ENCODE data around the gene MAN2B1.

DNA sequence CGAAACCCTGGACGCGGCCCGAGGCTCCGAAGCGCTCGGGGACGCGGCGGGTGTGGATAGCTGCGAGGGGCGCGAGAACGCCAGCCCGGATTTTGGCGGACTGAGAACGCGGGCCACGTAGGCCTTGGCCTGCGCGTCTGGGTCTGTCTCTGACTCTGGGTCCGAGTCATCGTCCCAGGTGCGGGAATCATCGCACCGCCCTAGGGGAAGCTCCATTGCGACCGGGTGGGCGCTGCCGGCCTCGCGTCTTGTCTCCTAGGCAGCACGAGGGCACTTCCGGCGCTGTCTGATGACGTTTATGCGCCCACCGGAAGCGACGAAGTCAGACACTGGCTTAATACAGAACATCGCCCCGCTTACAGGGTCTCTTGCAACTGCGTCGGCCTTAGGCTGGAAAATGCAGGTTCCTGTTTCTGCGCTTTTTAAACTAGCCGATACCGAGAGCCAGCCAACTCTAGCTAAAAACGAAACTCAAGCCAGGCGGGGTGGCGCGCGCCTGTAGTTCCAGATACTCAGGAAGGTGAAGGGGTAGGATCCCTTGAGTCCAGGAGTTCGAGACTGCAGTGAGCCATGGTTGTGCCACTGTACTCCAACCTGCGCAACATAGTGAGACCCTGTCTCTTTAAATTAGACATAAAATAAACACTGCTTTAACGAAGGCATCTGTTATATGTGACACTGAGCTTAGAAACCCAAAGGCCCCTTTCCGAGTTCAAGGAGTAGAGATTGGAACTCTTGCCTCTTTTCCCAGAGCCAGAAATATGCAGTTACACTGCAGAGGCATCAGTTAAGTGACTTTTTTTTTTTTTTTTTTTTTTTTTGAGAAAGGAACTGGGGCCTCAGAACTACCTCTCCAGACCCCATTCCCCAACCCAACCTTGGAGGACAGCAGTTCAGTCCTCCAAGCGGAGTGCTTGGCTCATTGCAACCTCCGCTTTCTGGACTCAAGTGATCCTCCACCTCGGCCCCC lies 30.1 kb upstream of the MAN2B1 start, which contains the start of gene FBXW9:
- TF ChIP-seq FOXM1 (IDR thresholded peaks at IDR 0.05; ENCODE audit: borderline replicate concordance), result no peak
- TF ChIP-seq SP1 (IDR thresholded peaks at IDR 0.05), result no peak
- TF ChIP-seq TARDBP (IDR thresholded peaks at IDR 0.05), result no peak
- TF ChIP-seq LEF1 (IDR thresholded peaks at IDR 0.05; ENCODE audit: borderline replicate concordance), result no peak
- no peak for TF ChIP-seq FOXK2 (IDR thresholded peaks at IDR 0.05)
- no peak for TF ChIP-seq BHLHE40 (IDR thresholded peaks at IDR 0.05; ENCODE audit: borderline replicate concordance)
- TF ChIP-seq HDGF (IDR thresholded peaks at IDR 0.05; ENCODE audit: borderline replicate concordance), result no peak
- TF ChIP-seq FOXA1 (IDR thresholded peaks at IDR 0.05), result no peak
- TF ChIP-seq, protein P1, sequence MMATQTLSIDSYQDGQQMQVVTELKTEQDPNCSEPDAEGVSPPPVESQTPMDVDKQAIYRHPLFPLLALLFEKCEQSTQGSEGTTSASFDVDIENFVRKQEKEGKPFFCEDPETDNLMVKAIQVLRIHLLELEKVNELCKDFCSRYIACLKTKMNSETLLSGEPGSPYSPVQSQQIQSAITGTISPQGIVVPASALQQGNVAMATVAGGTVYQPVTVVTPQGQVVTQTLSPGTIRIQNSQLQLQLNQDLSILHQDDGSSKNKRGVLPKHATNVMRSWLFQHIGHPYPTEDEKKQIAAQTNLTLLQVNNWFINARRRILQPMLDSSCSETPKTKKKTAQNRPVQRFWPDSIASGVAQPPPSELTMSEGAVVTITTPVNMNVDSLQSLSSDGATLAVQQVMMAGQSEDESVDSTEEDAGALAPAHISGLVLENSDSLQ (IDR thresholded peaks at IDR 0.05), result no peak
- TF ChIP-seq ELF4 (IDR thresholded peaks at IDR 0.05), result peak; percentile 55
- TF ChIP-seq ZNF384 (IDR thresholded peaks at IDR 0.05), result peak; percentile 50

All from HEK293T (cell line).